SH-SY5Y (cell line): ENCODE results near the gene SLC37A1.

Experiments used
- GATA2 ChIP-seq: IDR thresholded peaks from 2 replicates; pipeline ENCODE4 v1.6.1; 2011; ENCODE audit warnings: mild to moderate bottlenecking, low read depth, low read length
- GATA3 ChIP-seq: IDR thresholded peaks from 2 replicates; pipeline ENCODE4 v1.6.1; 2011; ENCODE audit warnings: low read depth, mild to moderate bottlenecking, low read length, moderate library complexity

DNA sequence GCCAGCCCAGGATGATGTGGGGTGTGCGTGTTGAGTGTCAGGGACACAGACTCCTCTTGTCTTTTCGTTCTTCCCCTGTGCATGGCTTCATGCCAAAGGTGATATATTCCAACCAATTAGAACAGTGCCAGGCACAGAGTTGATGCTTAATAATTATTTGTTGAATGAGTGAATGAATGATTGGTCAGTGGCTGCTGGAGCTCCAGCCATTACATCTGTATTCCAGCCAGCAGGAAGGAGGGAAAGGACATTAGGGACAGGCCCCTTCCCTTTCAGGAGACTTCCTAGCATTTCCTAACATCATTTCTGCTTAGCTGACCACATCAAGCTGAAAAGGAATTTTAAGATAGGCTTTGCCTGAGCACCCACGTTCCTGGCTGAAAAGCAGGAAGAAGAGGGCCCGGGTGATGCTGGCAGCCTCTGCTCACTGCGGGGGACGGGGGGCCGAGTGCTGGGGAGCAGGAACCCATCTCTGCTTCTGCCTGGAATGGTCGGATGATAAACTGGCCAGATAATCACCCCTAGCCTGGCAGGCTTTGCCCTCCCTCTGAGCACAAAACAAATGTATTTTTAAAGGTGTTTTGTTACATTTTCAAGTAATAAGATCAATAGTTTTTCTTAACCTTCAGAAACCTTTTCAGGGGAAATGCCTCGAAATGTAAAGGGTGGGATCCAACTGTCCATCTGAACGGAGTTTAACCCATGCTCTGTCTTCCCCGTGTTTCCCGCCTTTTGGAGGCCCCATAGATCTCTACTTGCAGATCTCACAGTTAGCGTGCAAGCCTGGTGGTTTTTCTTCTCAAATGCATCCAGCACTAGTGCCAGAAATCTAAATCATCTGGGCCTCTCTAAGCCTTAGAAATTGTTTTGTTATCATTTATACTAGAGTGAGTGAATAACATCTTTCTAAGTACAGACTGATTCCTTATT, 39.0 kb downstream of the SLC37A1 start:
- no peak for TF ChIP-seq GATA3
- TF ChIP-seq GATA2, result no peak
